Measurements from ENCODE around the gene CTSC.

Gene CTSC

DNA sequence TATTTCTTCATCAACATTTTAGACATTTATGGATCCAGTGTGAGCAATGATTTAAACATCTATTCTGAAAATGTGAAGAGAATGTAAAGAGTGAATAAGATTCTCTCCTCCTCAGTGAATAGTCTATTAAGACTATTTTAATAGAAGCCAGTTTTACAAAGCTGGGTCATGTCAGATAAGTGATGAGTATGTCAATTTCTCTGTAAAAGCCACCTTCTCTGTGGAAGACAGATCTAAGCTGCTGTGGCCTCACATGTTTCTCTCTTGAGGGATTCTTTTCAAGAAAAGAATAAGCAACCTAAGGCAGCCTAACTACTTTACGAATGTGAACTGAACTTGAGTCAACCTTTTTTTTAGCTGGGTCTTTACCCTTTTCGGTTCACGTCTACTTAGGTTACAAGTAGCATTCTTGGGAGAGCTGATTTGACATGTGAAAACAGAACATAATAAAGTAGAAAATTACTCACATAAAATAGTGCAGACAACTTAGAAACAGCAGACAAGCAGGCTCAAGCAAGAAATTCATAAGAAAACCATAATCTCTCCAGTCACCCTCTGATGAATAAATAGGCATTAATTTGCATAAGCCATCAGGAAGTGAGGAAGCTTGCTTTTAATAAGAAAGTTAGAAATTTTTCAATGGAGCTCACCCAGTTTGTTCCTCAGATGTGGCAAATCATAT is 9.9 kb downstream of the CTSC start:
- Histone ChIP-seq H3K4me2 (ENCODE audit: low read length) (peak overlapping the region; percentile 31; the same call in 1 of the 2 replicates), H3F3A (ENCODE audit: control insufficient read depth, insufficient read depth) (no peaks in the 10 kb centered on the region), H3K9me3 (ENCODE audit: control insufficient read depth, insufficient read depth, low read length) (no peaks in the 10 kb centered on the region), H3K4me1 (ENCODE audit: control insufficient read depth, low read length) (peaks cover 20% of the 10 kb centered on the region), H3K79me2 (ENCODE audit: control insufficient read depth, low read length) (peaks cover 26% of the 10 kb centered on the region), H4K20me1 (ENCODE audit: control insufficient read depth, insufficient read depth, low read depth, low read length) (no peaks in the 10 kb centered on the region), H3K27me3 (ENCODE audit: control insufficient read depth, low read length) (no peaks in the 10 kb centered on the region), H3K9me2 (replicated peaks; ENCODE audit: control insufficient read depth, low read length) (no peaks in the 10 kb centered on the region), H3K4me3 (ENCODE audit: low read length) (no peak overlapping the region), H3K27ac (ENCODE audit: low read depth, low read length) (no peak overlapping the region), H3K36me3 (ENCODE audit: control insufficient read depth, low read length) (peaks cover 90% of the 10 kb centered on the region)
- TF ChIP-seq, protein P1, sequence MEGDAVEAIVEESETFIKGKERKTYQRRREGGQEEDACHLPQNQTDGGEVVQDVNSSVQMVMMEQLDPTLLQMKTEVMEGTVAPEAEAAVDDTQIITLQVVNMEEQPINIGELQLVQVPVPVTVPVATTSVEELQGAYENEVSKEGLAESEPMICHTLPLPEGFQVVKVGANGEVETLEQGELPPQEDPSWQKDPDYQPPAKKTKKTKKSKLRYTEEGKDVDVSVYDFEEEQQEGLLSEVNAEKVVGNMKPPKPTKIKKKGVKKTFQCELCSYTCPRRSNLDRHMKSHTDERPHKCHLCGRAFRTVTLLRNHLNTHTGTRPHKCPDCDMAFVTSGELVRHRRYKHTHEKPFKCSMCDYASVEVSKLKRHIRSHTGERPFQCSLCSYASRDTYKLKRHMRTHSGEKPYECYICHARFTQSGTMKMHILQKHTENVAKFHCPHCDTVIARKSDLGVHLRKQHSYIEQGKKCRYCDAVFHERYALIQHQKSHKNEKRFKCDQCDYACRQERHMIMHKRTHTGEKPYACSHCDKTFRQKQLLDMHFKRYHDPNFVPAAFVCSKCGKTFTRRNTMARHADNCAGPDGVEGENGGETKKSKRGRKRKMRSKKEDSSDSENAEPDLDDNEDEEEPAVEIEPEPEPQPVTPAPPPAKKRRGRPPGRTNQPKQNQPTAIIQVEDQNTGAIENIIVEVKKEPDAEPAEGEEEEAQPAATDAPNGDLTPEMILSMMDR (IDR thresholded peaks at IDR 0.05; ENCODE audit: low read depth, low read length, poor library complexity, severe bottlenecking), result no peak
- TF ChIP-seq EZH2phosphoT487 (IDR thresholded peaks at IDR 0.05; ENCODE audit: borderline replicate concordance, low read length), result no peak

DNA sequence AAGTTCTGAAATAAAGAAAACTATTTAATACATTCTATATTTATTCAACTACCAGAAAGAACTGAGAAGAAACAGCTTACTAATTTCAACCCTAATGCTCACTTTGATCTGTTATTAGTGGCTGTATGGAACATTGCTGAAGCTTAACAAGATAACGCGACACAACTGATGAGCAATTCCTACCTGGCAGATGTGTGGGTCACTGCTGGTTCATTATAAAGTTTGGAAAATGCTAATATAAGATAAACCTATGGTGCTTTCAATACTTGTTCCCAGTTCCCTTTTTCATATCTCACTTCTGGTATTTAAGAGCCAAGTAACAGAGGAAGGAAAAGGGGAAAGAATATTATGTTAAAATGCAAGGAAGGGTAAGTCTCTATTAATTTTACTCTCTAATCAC is 10.5 kb downstream of the CTSC start:
- Histone ChIP-seq H3K4me2 (ENCODE audit: low read length) (no peak overlapping the region; the same call in 1 of the 2 replicates), H3K9me3 (ENCODE audit: control insufficient read depth, insufficient read depth, low read length) (no peaks in the 10 kb centered on the region), H3K4me1 (ENCODE audit: control insufficient read depth, low read length) (peaks cover 20% of the 10 kb centered on the region), H3K79me2 (ENCODE audit: control insufficient read depth, low read length) (peaks cover 30% of the 10 kb centered on the region), H3K36me3 (ENCODE audit: control insufficient read depth, low read length) (peaks cover 90% of the 10 kb centered on the region), H3K27ac (ENCODE audit: low read depth, low read length) (no peak overlapping the region), H3K4me3 (ENCODE audit: low read length) (no peak overlapping the region), H3F3A (ENCODE audit: control insufficient read depth, insufficient read depth) (no peaks in the 10 kb centered on the region), H3K27me3 (ENCODE audit: control insufficient read depth, low read length) (no peaks in the 10 kb centered on the region), H3K9me2 (replicated peaks; ENCODE audit: control insufficient read depth, low read length) (no peaks in the 10 kb centered on the region), H4K20me1 (ENCODE audit: control insufficient read depth, insufficient read depth, low read depth, low read length) (no peaks in the 10 kb centered on the region)
- TF ChIP-seq, protein P1 (IDR thresholded peaks at IDR 0.05; ENCODE audit: low read depth, low read length, poor library complexity, severe bottlenecking), result no peak
- TF ChIP-seq EZH2phosphoT487 (IDR thresholded peaks at IDR 0.05; ENCODE audit: borderline replicate concordance, low read length), result no peak

DNA sequence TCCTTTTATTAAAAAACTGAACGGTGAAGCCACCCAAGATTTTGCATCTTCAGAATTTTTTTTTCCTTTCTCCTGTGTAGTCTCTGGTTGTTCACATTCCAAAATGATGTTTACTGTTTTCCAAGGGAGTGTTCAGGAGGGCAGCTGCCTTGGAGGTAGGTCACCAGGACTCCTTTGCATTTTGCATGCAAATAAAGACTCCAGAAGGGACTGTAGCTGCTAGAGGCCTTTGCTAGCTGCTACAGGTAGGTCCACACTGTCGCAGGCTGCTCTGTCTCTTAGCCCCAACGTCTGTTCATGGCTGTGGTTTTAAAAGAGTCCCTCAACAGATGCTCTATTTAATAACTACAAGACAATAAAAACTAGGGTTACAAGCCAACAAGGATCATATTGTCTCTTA is 11.4 kb downstream of the CTSC start:
- H3K4me1 ChIP-seq (ENCODE audit: control insufficient read depth, low read length), result peaks cover 20% of the 10 kb centered on the region
- no peak overlapping the region for H3K4me2 ChIP-seq (ENCODE audit: low read length)
- H3K4me3 ChIP-seq (ENCODE audit: low read length), result no peak overlapping the region
- H3K36me3 ChIP-seq (ENCODE audit: control insufficient read depth, low read length), result peaks cover 90% of the 10 kb centered on the region
- no peaks in the 10 kb centered on the region for H3K9me2 ChIP-seq (replicated peaks; ENCODE audit: control insufficient read depth, low read length)
- no peak overlapping the region for H3K27ac ChIP-seq (ENCODE audit: low read depth, low read length)
- H3K79me2 ChIP-seq (ENCODE audit: control insufficient read depth, low read length), result peaks cover 25% of the 10 kb centered on the region
- H3K9me3 ChIP-seq (ENCODE audit: control insufficient read depth, insufficient read depth, low read length), result no peaks in the 10 kb centered on the region
- no peaks in the 10 kb centered on the region for H3K27me3 ChIP-seq (ENCODE audit: control insufficient read depth, low read length)
- no peak for TF ChIP-seq EZH2phosphoT487 (IDR thresholded peaks at IDR 0.05; ENCODE audit: borderline replicate concordance, low read length)
- TF ChIP-seq, protein P1 (IDR thresholded peaks at IDR 0.05; ENCODE audit: low read depth, low read length, poor library complexity, severe bottlenecking), result no peak
- H3F3A ChIP-seq (ENCODE audit: control insufficient read depth, insufficient read depth), result no peaks in the 10 kb centered on the region
- no peaks in the 10 kb centered on the region for H4K20me1 ChIP-seq (ENCODE audit: control insufficient read depth, insufficient read depth, low read depth, low read length)
